Mesothelial cell of epicardium (in vitro differentiated cells): ENCODE results near the gene PRRT3. TPM values are rescaled to one million over a fixed set of nuclear protein-coding genes. Genes with fewer than 3 reads are reported as not detected.

Experiments
- DNase-seq, 2 experiments: peaks; one replicate each; pipeline ENCODE4 v3.0.0; 2021; ENCODE audit warnings: low spot score in 2 of 2; ENCODE audit not compliant: unreplicated experiment in 2 of 2
- H3K27ac Mint-ChIP-seq: 2 replicates; pipeline ENCODE4 v1.8.0; 2021; ENCODE audit warnings: mixed read lengths
- H3K27me3 Mint-ChIP-seq: 2 replicates; pipeline ENCODE4 v1.8.0; 2021; ENCODE audit warnings: low read depth, mixed read lengths
- H3K36me3 Mint-ChIP-seq: 2 replicates; pipeline ENCODE4 v1.8.0; 2021; ENCODE audit warnings: mixed read lengths
- H3K4me1 Mint-ChIP-seq: 2 replicates; pipeline ENCODE4 v1.8.0; 2021; ENCODE audit warnings: mixed read lengths
- H3K4me3 Mint-ChIP-seq: 2 replicates; pipeline ENCODE4 v1.8.0; 2021; ENCODE audit warnings: mild to moderate bottlenecking, moderate library complexity, mixed read lengths
- H3K9me3 Mint-ChIP-seq: 2 replicates; pipeline ENCODE4 v1.8.0; 2021; ENCODE audit warnings: mixed read lengths
- total RNA-seq: library from RNA; stranded (reverse); gene quantifications from 3 replicates; pipeline ENCODE4 v1.2.1, GENCODE V29; 2021
- TF ChIP-seq, protein P1 (sequence below): fragments of 200-600 bp; sonication (generic); IDR thresholded peaks from one replicate; pipeline ENCODE4 v1.5.0; 2021; ENCODE audit warnings: antibody characterized with exemption; ENCODE audit not compliant: unreplicated experiment

PRRT3 gene
- total RNA-seq, 1 donor from 2014 or later, result 8.3 TPM

GRCh38 chr3:9978710-9979305 is 26.6 kb upstream of the PRRT3 start:
- H3K27ac Mint-ChIP-seq, result no peak overlapping the region
- TF ChIP-seq, protein P1, sequence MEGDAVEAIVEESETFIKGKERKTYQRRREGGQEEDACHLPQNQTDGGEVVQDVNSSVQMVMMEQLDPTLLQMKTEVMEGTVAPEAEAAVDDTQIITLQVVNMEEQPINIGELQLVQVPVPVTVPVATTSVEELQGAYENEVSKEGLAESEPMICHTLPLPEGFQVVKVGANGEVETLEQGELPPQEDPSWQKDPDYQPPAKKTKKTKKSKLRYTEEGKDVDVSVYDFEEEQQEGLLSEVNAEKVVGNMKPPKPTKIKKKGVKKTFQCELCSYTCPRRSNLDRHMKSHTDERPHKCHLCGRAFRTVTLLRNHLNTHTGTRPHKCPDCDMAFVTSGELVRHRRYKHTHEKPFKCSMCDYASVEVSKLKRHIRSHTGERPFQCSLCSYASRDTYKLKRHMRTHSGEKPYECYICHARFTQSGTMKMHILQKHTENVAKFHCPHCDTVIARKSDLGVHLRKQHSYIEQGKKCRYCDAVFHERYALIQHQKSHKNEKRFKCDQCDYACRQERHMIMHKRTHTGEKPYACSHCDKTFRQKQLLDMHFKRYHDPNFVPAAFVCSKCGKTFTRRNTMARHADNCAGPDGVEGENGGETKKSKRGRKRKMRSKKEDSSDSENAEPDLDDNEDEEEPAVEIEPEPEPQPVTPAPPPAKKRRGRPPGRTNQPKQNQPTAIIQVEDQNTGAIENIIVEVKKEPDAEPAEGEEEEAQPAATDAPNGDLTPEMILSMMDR, result no peak
- H3K27me3 Mint-ChIP-seq, result no peaks in the 10 kb centered on the region
- no peaks in the 10 kb centered on the region for H3K4me1 Mint-ChIP-seq
- DNase-seq, result no peak
- H3K4me3 Mint-ChIP-seq, result no peak overlapping the region
- H3K9me3 Mint-ChIP-seq, result no peaks in the 10 kb centered on the region
- peaks cover 17% of the 10 kb centered on the region for H3K36me3 Mint-ChIP-seq

GRCh38 chr3:9976721-9977709 is 24.8 kb upstream of the PRRT3 start:
- H3K27me3 Mint-ChIP-seq, result no peaks in the 10 kb centered on the region
- no peaks in the 10 kb centered on the region for H3K4me1 Mint-ChIP-seq
- TF ChIP-seq, protein P1, result no peak
- peaks cover 22% of the 10 kb centered on the region for H3K36me3 Mint-ChIP-seq
- no peak overlapping the region for H3K4me3 Mint-ChIP-seq
- no peaks in the 10 kb centered on the region for H3K9me3 Mint-ChIP-seq
- no peak for DNase-seq
- H3K27ac Mint-ChIP-seq, result no peak overlapping the region

GRCh38 chr3:9970020-9970652 is 17.9 kb upstream of the PRRT3 start:
- Mint-ChIP-seq H3K36me3 (peaks cover 53% of the 10 kb centered on the region), H3K27me3 (no peaks in the 10 kb centered on the region), H3K4me1 (no peaks in the 10 kb centered on the region), H3K9me3 (peaks cover 4% of the 10 kb centered on the region), H3K27ac (no peak overlapping the region), H3K4me3 (no peak overlapping the region)
- no peak for DNase-seq
- TF ChIP-seq, protein P1, result no peak

- no peaks in the 10 kb centered on the region for H3K4me1 Mint-ChIP-seq
- TF ChIP-seq, protein P1, result no peak
- H3K4me3 Mint-ChIP-seq, result no peak overlapping the region
- DNase-seq, result no peak
- peaks cover 52% of the 10 kb centered on the region for H3K36me3 Mint-ChIP-seq
- no peak overlapping the region for H3K27ac Mint-ChIP-seq
- H3K9me3 Mint-ChIP-seq, result peaks cover 4% of the 10 kb centered on the region
- no peaks in the 10 kb centered on the region for H3K27me3 Mint-ChIP-seq
Measured at GRCh38 chr3:9969632-9970019, 17.4 kb upstream of the PRRT3 start.

DNA sequence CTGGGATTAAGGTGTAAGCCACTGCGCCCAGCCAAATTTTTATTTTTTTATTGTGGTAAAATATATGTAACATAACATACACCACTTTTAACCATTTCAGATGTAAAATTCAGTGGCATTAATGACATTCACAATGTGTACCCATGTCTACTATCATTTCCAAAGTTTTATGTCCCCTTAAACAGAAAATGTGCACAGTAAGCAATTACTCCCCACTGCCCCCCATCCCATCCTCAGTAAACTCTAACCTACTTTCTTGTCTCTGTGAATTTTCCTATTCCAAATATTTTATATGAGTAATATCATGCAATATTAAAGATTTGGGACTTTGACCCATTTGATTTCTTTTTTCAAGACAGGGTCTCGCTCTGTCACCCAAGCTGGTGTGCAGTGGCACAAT is 14.6 kb upstream of the PRRT3 start:
- peaks cover 50% of the 10 kb centered on the region for H3K36me3 Mint-ChIP-seq
- H3K4me1 Mint-ChIP-seq, result no peaks in the 10 kb centered on the region
- no peak overlapping the region for H3K27ac Mint-ChIP-seq
- H3K27me3 Mint-ChIP-seq, result no peaks in the 10 kb centered on the region
- DNase-seq, result no peak
- TF ChIP-seq, protein P1, result no peak
- H3K9me3 Mint-ChIP-seq, result peaks cover 4% of the 10 kb centered on the region
- no peak overlapping the region for H3K4me3 Mint-ChIP-seq
